H1 (cell line): ENCODE measurements around the gene TNRC6C. TPM values are rescaled to one million over a fixed set of nuclear protein-coding genes. Genes with fewer than 3 reads are reported as not detected.

Experiments
- BACH1 ChIP-seq: IDR thresholded peaks from 2 replicates; pipeline ENCODE4 v1.6.1; 2012; ENCODE audit warnings: low read length, improper control_type of control experiment
- CHD7 ChIP-seq: fragments of 300-600 bp; sonication (generic); IDR thresholded peaks from 2 replicates; pipeline ENCODE4 v1.7.1; 2012; ENCODE audit warnings: low read length, moderate library complexity, mild to moderate bottlenecking, inconsistent platforms; ENCODE audit not compliant: insufficient replicate concordance
- CREB1 ChIP-seq: IDR thresholded peaks from 2 replicates; pipeline ENCODE4 v1.6.1; 2012; ENCODE audit warnings: inconsistent platforms
- JUN ChIP-seq: IDR thresholded peaks from 2 replicates; pipeline ENCODE4 v1.6.1; 2011; ENCODE audit warnings: low read depth, mild to moderate bottlenecking, improper control_type of control experiment, low read length
- KDM1A ChIP-seq: fragments of 200-600, 300-600 bp; sonication (generic); IDR thresholded peaks from 2 replicates; pipeline ENCODE4 v1.7.1; 2016; ENCODE audit warnings: mild to moderate bottlenecking, low read length, borderline replicate concordance
- KDM5A ChIP-seq: fragments of 200-600 bp; IDR thresholded peaks from 2 replicates; pipeline ENCODE4 v1.7.1; 2012; ENCODE audit warnings: mild to moderate bottlenecking, low read length, inconsistent platforms, mixed read lengths
- PHF8 ChIP-seq: fragments of 200-600 bp; sonication (generic); conservative IDR thresholded peaks from 2 replicates; pipeline ENCODE4 v1.7.1; 2012; ENCODE audit warnings: low read depth, mild to moderate bottlenecking, inconsistent platforms, low read length, moderate library complexity
- POLR2AphosphoS5 ChIP-seq: IDR thresholded peaks from 2 replicates; pipeline ENCODE4 v1.6.1; 2011; ENCODE audit warnings: low read depth, low read length
- RBBP5 ChIP-seq: IDR thresholded peaks from 2 replicates; pipeline ENCODE4 v1.7.1; 2012; ENCODE audit warnings: low read depth, mild to moderate bottlenecking, inconsistent platforms, low read length, moderate library complexity, borderline replicate concordance
- RXRA ChIP-seq: IDR thresholded peaks from 2 replicates; pipeline ENCODE4 v1.6.1; 2011; ENCODE audit warnings: low read depth, mild to moderate bottlenecking, low read length, moderate library complexity; ENCODE audit not compliant: insufficient read depth
- SIRT6 ChIP-seq: IDR thresholded peaks from one replicate; pipeline ENCODE4 v1.7.1; 2012; ENCODE audit warnings: low read length, inconsistent platforms
- SIX5 ChIP-seq: IDR thresholded peaks from 2 replicates; pipeline ENCODE4 v1.6.1; 2011; ENCODE audit warnings: mild to moderate bottlenecking, low read depth, low read length
- polyA plus RNA-seq, 7 experiments: library from polyadenylated mRNA; depleted of rRNA in 3 of 7; stranded (reverse) in 5 of 7; unstranded in 2 of 7; fragments of >200 nt in 5 of 7; fragments of 200-250 nt in 2 of 7; gene quantifications; 1 replicate in 5 of 7; 2 replicates in 1 of 7; 4 replicates in 1 of 7; pipeline versions ENCODE4 v1.2.1 to v1.2.3, GENCODE V29; 2011 to 2013; ENCODE audit warnings: missing spikeins in 2 of 7, mixed read lengths in 2 of 7
- total RNA-seq: library from RNA; stranded (reverse); fragmentation: NEBNext Ultra II Directional; extraction: Animal tissue kit (Norgen Biotek cat#: 25700); gene quantifications from 2 replicates; pipeline ENCODE4 v1.2.1, GENCODE V29; 2021

TNRC6C gene
- total and polyA plus RNA-seq, 2 of the 8 experiments (the other 6 are each of a cell fraction or from before 2014, with no cell fraction given): 2.8 to 28.9 TPM

GRCh38 chr17:78089576-78090281, 131.2 kb downstream of the TNRC6C start (continued):
- TF ChIP-seq CHD7 (no peak), BACH1 (no peak), PHF8 (no peak), POLR2AphosphoS5 (no peak), RBBP5 (no peak), JUN (no peak), CREB1 (no peak), RXRA (no peak), SIX5 (no peak), KDM1A (no peak), KDM5A (no peak), SIRT6 (no peak)
